ENCODE data around the gene PLN.

Gene PLN

GRCh38 chr6:118542184-118542952 is 5.7 kb upstream of the PLN start:
- no peak for DNase-seq

- no peak for DNase-seq
Observed at GRCh38 chr6:118544105-118544504, 4.0 kb upstream of the PLN start.

DNA sequence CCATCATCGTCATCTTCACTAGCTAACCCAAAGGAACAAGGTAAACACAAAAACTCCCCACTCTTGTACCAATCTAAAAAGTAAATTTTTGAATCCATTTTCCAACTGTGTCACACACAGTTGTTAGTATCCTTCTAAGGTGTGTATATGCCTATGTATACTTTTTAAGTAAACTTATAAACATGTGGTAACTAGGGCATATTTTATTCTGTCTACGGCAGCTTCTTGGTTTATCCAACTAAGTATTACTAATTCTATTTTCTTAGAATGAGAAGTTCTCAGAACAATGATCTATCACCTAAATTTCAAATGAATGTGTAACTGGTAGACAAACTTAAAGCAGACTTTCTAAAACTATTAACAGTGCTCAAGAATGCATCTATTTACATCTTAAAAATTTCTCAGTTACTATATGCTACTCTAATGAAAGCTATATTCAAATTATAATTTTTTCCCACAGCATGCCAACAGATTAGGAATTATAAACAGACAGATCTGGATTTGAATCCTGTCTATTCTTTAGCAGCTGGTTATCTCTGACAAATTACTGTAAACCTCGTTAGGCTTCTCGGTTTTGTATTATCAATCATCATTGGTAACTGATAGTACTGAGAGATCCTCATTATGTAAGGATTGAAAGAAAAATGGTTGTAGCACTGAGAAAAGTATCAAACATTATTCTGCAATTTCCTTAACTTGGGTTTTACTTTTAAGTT is 1.8 kb upstream of the PLN start:
- no peak for DNase-seq

DNA sequence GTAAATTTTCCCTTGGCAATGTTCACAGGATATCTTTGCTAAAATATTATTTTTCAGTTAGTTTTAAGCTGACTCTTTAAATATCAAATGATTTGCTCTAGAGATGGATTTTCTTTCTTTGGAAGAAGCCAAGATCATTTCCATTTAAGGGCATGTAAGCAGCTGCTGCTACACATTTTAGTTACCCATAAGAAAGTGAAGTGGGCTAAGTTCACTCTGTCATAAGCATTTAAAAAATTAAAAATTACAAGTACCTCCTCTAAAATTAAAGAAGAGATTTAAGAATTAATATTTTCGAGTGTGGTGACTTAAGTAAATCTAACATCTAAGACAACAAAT is 1.2 kb upstream of the PLN start:
- DNase-seq = no peak

DNA sequence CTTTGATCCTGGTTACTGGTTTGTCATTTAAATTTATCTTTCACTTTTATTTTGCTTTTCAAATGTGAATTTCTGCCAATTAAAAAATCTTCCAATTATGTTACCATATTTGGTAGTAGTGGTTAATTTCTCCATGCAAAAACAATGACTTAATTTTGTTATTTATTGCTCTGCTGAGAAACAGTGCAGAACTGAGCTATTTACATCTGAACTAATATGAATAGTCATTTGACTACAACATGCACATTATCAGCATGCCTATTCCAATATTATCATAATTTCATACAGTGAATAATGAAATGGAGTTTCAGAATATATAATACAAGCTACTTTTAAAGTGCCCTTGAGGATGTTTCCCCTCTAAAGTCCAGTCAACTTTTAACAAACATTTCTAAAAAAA is 517 bp downstream of the PLN start:
- no peak for DNase-seq

- peak; percentile 52 for DNase-seq
Observed at GRCh38 chr6:118551063-118552053, 3.3 kb downstream of the PLN start.

DNA sequence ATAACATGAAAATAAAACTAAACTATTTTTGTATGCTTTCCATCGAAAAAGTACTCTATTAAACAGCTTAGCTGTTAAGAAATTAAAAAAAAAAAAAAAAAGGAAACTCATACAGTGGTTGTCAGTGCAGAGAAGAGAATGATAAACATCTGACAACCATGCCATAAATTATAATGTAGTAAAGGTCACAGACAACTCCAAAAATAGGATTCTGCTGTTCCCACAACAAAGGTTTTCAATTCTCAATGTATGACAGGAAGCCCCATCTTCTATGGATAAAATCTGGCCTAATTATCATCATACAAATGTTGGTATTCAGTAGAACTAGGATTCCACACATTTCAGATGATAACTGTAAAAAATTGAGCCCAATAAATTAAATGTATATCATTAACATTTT is 5.0 kb downstream of the PLN start:
- no peak for DNase-seq

DNA sequence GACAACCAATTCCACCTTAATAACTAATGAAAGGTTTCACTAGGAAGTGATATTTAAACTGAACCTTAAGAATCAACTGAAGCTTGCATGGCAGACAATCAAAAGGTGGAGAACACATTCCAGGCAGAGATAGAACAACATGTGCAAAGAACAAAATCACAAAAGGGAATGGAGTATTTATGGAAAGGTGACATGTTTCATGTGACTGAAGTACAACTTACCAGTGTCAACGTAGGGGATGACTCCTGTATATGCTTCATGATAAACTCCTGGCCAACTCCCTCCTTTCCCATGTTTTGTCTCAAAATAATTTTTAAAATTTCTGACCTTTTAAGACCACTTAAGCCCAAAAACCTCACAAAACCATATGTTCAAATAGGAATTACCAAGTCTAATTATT is 6.6 kb downstream of the PLN start:
- no peak for DNase-seq

DNA sequence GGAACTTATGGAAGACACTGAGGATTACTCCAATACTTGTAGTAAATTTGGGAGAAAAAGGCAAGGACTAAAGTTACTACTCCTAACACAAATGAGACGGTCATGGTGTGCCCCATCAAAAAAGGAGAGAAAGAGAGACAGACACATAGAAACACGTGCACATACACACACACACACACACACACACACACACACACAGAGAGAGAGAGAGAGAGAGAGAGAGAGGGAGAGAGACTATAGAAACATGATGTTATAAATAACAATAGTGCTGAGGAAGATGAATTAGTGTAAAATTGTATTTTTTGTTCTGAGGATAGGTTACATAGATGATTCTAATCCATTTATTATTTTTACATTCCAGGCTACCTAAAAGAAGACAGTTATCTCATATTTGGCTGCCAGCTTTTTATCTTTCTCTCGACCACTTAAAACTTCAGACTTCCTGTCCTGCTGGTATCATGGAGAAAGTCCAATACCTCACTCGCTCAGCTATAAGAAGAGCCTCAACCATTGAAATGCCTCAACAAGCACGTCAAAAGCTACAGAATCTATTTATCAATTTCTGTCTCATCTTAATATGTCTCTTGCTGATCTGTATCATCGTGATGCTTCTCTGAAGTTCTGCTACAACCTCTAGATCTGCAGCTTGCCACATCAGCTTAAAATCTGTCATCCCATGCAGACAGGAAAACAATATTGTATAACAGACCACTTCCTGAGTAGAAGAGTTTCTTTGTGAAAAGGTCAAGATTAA is 10.5 kb downstream of the PLN start:
- DNase-seq = peak; percentile 85

- DNase-seq = peak; percentile 22
Observed at GRCh38 chr6:118559659-118560058, 11.6 kb downstream of the PLN start.

GRCh38 chr6:118562248-118562647 is 14.2 kb downstream of the PLN start:
- DNase-seq = no peak

- DNase-seq = no peak
Observed at GRCh38 chr6:118562959-118563358, 14.9 kb downstream of the PLN start.

DNA sequence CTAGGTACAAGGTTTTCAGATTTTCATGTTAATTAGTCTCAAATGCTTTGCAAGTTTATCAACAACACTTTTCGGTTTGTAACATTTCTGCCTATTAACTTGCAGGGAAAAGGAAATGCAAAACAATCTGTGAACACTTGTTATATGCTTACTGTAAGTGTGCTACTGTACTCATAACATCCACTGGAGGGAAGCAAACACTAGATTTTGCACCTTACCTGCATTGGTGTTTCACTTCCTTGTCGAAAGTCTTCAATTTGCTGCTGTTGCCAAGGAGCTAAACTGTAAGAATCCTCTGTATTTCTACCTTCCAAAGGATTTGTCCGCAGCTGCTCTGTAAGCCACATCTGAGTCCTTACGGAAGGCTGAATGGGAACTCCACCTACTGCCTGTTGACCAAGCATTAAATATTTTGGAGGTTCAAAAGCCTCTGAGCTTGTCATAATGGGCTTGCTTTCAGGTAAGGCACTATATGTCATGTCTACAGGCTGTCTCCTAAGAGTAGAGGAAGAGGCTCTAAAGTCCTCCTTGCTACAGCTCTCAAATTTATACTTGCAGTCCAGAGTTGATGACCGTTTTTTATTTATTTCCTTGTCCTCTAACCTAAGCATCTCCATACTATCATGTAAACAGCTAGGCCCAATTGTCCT is 17.3 kb downstream of the PLN start:
- DNase-seq = peak; percentile 67

GRCh38 chr6:118567974-118568373 is 19.9 kb downstream of the PLN start:
- no peak for DNase-seq

DNA sequence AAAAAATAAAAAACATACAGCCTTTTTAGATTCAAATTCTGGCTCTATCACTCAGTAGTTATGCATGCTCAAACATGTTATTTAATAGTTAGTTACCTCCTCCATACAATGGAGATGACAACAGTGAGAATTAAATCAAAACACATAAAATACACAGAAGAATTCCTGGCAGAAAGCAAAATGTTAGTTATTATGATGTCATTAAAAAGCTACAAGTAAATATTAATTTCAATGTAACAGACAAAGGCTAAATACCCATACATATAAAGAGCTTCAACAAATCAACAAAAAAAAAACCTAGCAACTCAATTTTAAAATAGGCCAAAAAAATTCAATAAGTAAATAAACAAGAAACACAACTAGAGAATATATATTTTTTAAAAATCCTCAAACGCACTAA is 21.4 kb downstream of the PLN start:
- no peak for DNase-seq

DNA sequence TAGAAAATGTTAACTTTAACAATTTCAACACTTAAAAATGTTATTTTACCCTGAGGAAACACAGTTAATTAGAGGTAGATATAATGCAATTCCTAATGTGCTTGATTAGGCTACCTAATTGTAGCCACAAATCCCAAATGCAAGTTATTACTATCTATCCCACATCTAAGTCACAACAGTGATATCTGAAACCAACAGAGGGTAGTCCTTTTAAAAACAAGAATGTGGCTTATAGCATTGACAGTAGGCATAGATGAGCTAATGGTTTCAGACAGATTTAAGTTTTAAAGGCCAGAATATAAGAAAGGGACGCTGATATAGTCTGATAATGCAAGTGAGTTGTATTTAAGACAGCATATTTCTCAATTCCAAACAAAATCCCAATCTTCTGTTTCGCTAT is 23.0 kb downstream of the PLN start:
- DNase-seq = no peak

DNA sequence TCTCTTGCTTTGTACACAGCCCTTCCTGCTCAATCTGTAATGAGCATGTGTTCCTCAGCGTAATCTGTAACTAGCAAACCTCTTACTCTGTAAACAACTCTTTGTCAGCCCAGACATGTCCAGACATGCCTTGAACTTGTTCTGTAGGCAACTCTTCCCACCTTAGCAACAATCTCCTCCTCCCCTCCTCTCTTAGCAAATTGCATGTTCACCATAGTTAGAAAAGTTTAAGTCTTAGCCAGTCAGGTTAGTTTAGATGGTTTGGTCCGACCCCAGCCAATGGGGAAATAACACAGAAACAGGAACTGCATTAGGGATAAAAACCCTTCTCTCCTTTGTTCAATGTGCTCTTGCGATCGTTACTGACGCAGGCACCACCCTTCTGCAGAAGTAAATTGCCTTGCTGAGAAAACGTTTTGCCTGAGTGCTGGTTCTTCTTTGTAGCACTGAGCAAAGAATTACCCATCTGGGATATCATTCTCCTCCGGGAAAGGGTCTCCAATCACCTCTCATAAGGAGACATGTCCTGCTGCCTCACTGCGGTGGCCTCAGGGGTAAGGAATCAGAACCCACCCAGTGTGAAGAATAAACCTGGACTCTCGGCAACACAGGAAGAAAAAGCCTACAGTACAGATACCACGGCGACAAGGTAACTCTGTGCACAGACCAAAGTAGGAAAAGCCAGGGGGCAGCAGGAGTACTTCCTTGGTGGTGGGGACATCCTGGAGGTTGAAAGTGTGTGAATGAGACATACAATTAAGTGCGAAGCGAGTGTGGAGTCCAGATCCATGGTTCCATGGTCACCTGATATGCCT is 26.2 kb downstream of the PLN start:
- DNase-seq = no peak

GRCh38 chr6:118577972-118578371 is 29.9 kb downstream of the PLN start:
- no peak for DNase-seq

DNA sequence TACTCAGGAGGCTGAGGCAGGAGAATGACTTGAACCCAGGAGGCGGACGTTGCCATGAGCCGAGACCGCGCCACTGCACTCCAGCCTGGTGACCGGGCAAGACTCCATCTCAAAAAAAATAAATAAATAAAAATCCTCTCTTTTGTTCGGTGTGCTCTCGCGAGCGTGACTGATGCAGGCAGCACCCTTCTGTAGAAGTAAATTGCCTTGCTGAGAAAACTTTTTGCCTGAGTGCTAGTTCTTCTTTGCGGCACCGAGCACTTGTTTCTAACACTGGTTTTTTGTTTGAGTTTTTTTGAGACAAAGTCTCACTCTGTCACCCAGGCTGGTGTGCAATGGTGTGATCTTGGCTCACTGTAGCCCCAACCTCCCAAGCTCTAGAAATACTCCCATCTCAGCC is 30.5 kb downstream of the PLN start:
- DNase-seq = no peak

DNA sequence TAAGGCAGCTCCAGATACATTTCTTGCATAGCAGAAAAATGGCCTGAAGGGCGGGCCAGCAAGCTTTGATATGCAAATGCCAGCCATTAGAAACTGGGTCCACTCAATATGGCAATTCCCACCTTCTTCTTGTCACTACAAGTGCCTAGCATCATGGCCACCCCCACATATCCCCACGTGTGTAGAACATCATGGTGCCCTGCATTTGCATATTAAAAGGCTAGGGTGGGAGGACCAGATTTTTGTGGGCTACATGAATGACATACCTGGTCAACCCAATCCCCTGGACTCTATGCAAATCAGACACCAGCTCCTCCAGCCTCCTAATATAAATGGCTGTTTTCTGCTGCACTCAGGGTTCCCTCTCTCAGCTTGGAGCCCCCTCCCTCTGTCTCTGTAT is 31.7 kb downstream of the PLN start:
- no peak for DNase-seq
